Parathyroid adenoma (tissue), 2 donors: ENCODE measurements around the gene ITPKC.

Experiments used
- H2AFZ ChIP-seq: fragments of 300-600 bp; sonication (generic); one replicate; pipeline ENCODE4 v1.7.0; 2017; ENCODE audit warnings: antibody characterized with exemption, mild to moderate bottlenecking
- H3K27ac ChIP-seq: fragments of 300-600 bp; sonication (generic); one replicate; pipeline ENCODE4 v1.7.0; 2017
- H3K27me3 ChIP-seq: fragments of 300-600 bp; sonication (generic); one replicate; pipeline ENCODE4 v1.7.0; 2017; ENCODE audit warnings: low read length; ENCODE audit not compliant: control insufficient read depth, insufficient read depth
- H3K36me3 ChIP-seq: fragments of 300-600 bp; sonication (generic); one replicate; pipeline ENCODE4 v1.7.0; 2017; ENCODE audit warnings: low read length; ENCODE audit not compliant: control insufficient read depth, insufficient read depth
- H3K4me1 ChIP-seq: fragments of 300-600 bp; sonication (generic); one replicate; pipeline ENCODE4 v1.7.0; 2017; ENCODE audit warnings: control low read depth
- H3K4me2 ChIP-seq: fragments of 300-600 bp; sonication (generic); one replicate; pipeline ENCODE4 v1.7.0; 2017; ENCODE audit warnings: low read length
- H3K4me3 ChIP-seq: fragments of 300-600 bp; sonication (generic); one replicate; pipeline ENCODE4 v1.7.0; 2017; ENCODE audit warnings: low read depth, low read length
- H3K79me2 ChIP-seq: fragments of 300-600 bp; sonication (generic); one replicate; pipeline ENCODE4 v1.7.0; 2017; ENCODE audit warnings: control low read depth
- H3K9ac ChIP-seq: fragments of 300-600 bp; sonication (generic); one replicate; pipeline ENCODE4 v1.7.0; 2017; ENCODE audit warnings: mild to moderate bottlenecking
- H3K9me3 ChIP-seq: fragments of 300-600 bp; sonication (generic); one replicate; pipeline ENCODE4 v1.7.0; 2017; ENCODE audit warnings: low read length; ENCODE audit not compliant: control insufficient read depth
- TF ChIP-seq, protein P1 (sequence below): fragments of 300-600 bp; sonication (generic); IDR thresholded peaks from one replicate; pipeline ENCODE4 v1.7.0; 2017; ENCODE audit warnings: antibody characterized with exemption, mild to moderate bottlenecking
- donor health status: primary hyperparathyroidism.

The ITPKC gene

DNA sequence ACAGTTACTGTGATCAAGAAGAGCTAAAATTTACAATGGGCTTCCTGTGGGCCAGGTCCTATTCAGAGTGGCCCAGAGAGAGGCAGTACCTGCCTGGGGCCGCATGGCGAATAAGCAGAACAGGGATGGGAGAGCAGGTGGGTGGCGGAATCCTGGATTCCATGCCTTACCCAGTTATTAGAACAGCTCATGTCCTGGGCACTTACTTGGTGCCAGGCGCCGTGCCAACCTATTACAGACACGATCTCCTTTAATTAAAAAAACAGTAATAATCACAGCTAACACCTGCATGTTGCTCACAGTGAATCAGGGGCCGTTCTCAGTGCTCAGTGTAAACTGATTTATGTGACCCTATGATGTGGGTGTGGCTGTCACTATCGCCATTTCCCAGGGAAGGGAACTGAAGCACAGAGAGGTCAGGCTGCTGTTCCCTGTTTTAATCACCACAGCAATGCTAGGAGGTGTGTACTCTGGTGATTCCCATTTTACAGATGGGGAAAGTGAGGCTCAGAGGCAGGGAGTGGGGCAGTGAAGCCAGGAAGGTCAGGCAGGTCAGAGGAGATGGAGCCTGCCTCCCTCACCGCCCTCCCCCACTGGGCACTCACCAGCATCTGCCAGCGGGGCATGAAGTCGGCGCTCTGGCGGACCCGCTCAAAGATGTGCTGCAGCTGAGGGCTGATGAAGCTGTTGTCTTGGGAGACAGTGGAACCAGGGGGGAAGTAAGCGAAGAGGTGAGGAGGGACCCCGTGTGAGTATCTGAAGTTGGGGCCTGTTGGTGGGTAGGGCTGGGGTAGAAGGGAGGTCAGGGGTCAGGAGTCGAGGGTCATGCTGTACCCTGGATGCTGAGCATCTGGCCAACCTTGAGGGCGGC lies 12.2 kb upstream of the ITPKC start:
- TF ChIP-seq, protein P1, sequence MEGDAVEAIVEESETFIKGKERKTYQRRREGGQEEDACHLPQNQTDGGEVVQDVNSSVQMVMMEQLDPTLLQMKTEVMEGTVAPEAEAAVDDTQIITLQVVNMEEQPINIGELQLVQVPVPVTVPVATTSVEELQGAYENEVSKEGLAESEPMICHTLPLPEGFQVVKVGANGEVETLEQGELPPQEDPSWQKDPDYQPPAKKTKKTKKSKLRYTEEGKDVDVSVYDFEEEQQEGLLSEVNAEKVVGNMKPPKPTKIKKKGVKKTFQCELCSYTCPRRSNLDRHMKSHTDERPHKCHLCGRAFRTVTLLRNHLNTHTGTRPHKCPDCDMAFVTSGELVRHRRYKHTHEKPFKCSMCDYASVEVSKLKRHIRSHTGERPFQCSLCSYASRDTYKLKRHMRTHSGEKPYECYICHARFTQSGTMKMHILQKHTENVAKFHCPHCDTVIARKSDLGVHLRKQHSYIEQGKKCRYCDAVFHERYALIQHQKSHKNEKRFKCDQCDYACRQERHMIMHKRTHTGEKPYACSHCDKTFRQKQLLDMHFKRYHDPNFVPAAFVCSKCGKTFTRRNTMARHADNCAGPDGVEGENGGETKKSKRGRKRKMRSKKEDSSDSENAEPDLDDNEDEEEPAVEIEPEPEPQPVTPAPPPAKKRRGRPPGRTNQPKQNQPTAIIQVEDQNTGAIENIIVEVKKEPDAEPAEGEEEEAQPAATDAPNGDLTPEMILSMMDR: no peak
- Histone ChIP-seq H3K4me1 (no peaks in the 10 kb centered on the region), H3K4me3 (no peak overlapping the region), H3K27me3 (no peaks in the 10 kb centered on the region), H2AFZ (no peak overlapping the region), H3K79me2 (peaks cover 2% of the 10 kb centered on the region), H3K27ac (no peak overlapping the region), H3K4me2 (no peak overlapping the region), H3K36me3 (no peaks in the 10 kb centered on the region), H3K9me3 (no peaks in the 10 kb centered on the region), H3K9ac (no peak overlapping the region)

DNA sequence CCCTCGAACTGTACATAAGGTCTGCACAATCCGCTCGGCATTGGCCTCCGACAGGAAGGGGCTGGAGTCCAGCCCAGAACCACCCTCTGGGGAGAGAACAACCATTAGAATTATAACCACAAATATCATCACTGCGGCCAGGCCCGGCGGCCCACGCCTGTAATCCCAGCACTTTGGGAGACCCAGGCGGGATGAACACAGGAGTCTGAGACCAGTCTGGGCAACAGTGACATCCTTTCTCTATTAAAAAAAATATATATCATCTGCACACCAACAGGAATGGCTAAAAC lies 11.6 kb upstream of the ITPKC start:
- H3K9ac ChIP-seq: no peak overlapping the region
- no peaks in the 10 kb centered on the region for H3K9me3 ChIP-seq
- H3K27me3 ChIP-seq: no peaks in the 10 kb centered on the region
- TF ChIP-seq, protein P1: no peak
- H3K4me1 ChIP-seq: no peaks in the 10 kb centered on the region
- no peak overlapping the region for H3K4me2 ChIP-seq
- H2AFZ ChIP-seq: no peak overlapping the region
- no peak overlapping the region for H3K4me3 ChIP-seq
- H3K27ac ChIP-seq: no peak overlapping the region
- H3K79me2 ChIP-seq: peaks cover 2% of the 10 kb centered on the region
- H3K36me3 ChIP-seq: no peaks in the 10 kb centered on the region

DNA sequence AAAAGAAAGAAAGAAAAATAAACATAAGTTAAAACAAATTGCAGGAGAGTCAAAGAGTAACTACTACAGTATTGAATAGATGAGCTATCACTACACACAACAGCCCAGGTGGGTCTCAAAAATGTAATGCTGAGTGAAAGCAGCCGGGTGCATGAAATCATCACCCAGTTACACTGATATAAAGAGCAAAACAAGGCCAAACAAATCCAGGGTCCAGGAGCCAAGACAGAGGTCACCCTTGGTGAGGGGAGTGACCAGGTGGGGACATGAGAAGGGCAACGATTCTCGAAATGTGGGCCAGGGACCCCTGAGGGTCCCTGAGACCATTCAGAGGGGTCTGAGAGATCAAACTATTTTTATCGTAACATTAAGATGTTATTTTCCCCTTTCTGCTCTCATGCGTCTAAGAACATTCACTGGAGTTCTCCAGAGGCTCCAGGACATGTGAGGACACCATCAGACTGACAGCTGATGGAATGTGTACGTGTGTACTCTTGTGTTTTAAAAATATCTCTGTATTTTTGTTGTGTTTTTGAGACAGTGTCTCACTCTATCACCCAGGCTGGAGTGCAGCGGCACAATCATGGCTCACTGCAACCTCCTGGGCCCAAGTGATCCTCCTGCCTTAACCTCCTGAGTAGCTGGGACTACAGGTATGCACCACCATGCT lies 10.8 kb upstream of the ITPKC start:
- no peak overlapping the region for H2AFZ ChIP-seq
- H3K4me2 ChIP-seq: no peak overlapping the region
- no peaks in the 10 kb centered on the region for H3K9me3 ChIP-seq
- peaks cover 2% of the 10 kb centered on the region for H3K79me2 ChIP-seq
- TF ChIP-seq, protein P1: no peak
- H3K27ac ChIP-seq: peak overlapping the region; percentile 44
- H3K27me3 ChIP-seq: no peaks in the 10 kb centered on the region
- no peaks in the 10 kb centered on the region for H3K4me1 ChIP-seq
- no peak overlapping the region for H3K9ac ChIP-seq
- H3K36me3 ChIP-seq: no peaks in the 10 kb centered on the region
- no peak overlapping the region for H3K4me3 ChIP-seq

DNA sequence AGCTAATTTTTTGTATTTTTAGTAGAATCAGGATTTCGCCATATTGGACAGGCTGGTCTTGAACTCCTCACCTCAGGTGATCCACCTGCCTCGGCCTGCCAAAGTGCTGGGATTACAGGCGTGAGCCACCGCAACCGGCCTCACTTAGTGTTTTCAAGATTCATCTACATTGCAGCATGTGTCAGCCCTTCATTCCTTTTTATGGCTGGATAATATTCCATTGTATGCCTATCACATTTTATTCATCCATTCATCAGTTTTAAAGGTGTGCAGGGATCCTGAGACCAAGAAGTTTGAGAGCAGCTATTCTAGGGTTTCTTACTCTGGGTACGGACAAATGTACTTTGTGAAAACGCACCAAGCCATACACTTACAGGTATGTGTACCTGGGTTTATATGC lies 9.3 kb upstream of the ITPKC start:
- Histone ChIP-seq H3K4me2 (no peak overlapping the region), H3K27ac (no peak overlapping the region), H2AFZ (no peak overlapping the region), H3K27me3 (no peaks in the 10 kb centered on the region), H3K79me2 (peaks cover 6% of the 10 kb centered on the region), H3K9me3 (no peaks in the 10 kb centered on the region), H3K4me1 (no peaks in the 10 kb centered on the region), H3K36me3 (no peaks in the 10 kb centered on the region), H3K4me3 (no peak overlapping the region), H3K9ac (no peak overlapping the region)
- TF ChIP-seq, protein P1: no peak
